Ectodermal cell (in vitro differentiated cells): ENCODE data around the gene PCDHGA5.
"Not testable (repeated sequence)": the region's sequence is repeated elsewhere in the genome, so short reads cannot be mapped to it uniquely, and the experiment has no call there.

Experiments used
- H3K27ac ChIP-seq: 2 replicates; pipeline ENCODE4 v1.7.0; 2013; ENCODE audit warnings: mild to moderate bottlenecking, low read depth, low read length; ENCODE audit not compliant: insufficient read depth, poor library complexity, severe bottlenecking
- H3K27me3 ChIP-seq: 2 replicates; pipeline ENCODE4 v1.7.0; 2013; ENCODE audit warnings: mild to moderate bottlenecking, low read length; ENCODE audit not compliant: insufficient read depth, control insufficient read depth, poor library complexity, severe bottlenecking
- H3K36me3 ChIP-seq: one replicate; pipeline ENCODE4 v1.7.0; 2013; ENCODE audit warnings: low read length; ENCODE audit not compliant: control insufficient read depth, insufficient read depth
- H3K4me1 ChIP-seq: one replicate; pipeline ENCODE4 v1.7.0; 2013; ENCODE audit warnings: low read length; ENCODE audit not compliant: control insufficient read depth, insufficient read depth
- H3K4me3 ChIP-seq: 2 replicates; pipeline ENCODE4 v1.7.0; 2013; ENCODE audit warnings: low read depth, low read length, control low read depth; ENCODE audit not compliant: insufficient read depth
- H3K9me3 ChIP-seq: 2 replicates; pipeline ENCODE4 v1.7.0; 2013; ENCODE audit warnings: mild to moderate bottlenecking, low read length, moderate library complexity; ENCODE audit not compliant: control insufficient read depth
- WGBS, 2 experiments: methylation state at CpG; one replicate each; pipeline ENCODE4 v1.1.7; 2013; ENCODE audit warnings: missing lambda C conversion rate in 2 of 2; 5-methylcytosine and 5-hydroxymethylcytosine counted together

PCDHGA5 gene

GRCh38 chr5:141332571-141332970 is 31.4 kb upstream of the PCDHGA5 start:
- not testable (repeated sequence) for H3K27me3 ChIP-seq, H3K36me3 ChIP-seq, H3K4me1 ChIP-seq, H3K9me3 ChIP-seq, H3K27ac ChIP-seq, H3K4me3 ChIP-seq
- WGBS, 2 experiments, result 96% methylated on average over 39 of the region's 39 CpGs

- 81% methylated on average over 27 of the region's 27 CpGs for WGBS, 2 experiments
- Histone ChIP-seq H3K4me1 (no peaks in the 10 kb centered on the region), H3K27ac (no peak within 1 kb of the TSS), H3K4me3 (no peak within 1 kb of the TSS), H3K9me3 (no peaks in the 10 kb centered on the region), H3K36me3 (no peaks in the 10 kb centered on the region), H3K27me3 (no peaks in the 10 kb centered on the region)
Observed at GRCh38 chr5:141338538-141339306, 25.2 kb upstream of the PCDHGA5 start, which contains the start of gene PCDHGA2. Gene PCDHGA2, plus strand, starts transcription at chr5:141338760.

GRCh38 chr5:141340781-141341354 is 23.1 kb upstream of the PCDHGA5 start:
- not testable (repeated sequence) for H3K4me1 ChIP-seq, H3K27ac ChIP-seq, H3K27me3 ChIP-seq, H3K4me3 ChIP-seq, H3K36me3 ChIP-seq, H3K9me3 ChIP-seq
- 96 to 97% methylated on average over 41 to 45 of the region's 45 CpGs for WGBS, 2 experiments

- Histone ChIP-seq H3K4me1 (no peaks in the 10 kb centered on the region), H3K27me3 (no peaks in the 10 kb centered on the region), H3K9me3 (peaks cover 7% of the 10 kb centered on the region), H3K4me3 (no peak overlapping the region), H3K36me3 (no peaks in the 10 kb centered on the region), H3K27ac (no peak overlapping the region)
- WGBS, 2 experiments, result 68 to 69% methylated on average over 1 of the region's 1 CpG
Observed at GRCh38 chr5:141342773-141343172, 21.2 kb upstream of the PCDHGA5 start.

GRCh38 chr5:141343242-141343952 is 20.6 kb upstream of the PCDHGA5 start, which contains the start of gene PCDHGA3:
Gene PCDHGA3, plus strand, starts transcription at chr5:141343829. Its CDS starts 205 bp downstream, at chr5:141344034.
- H3K36me3 ChIP-seq, result no peaks in the 10 kb centered on the region
- no peaks in the 10 kb centered on the region for H3K27me3 ChIP-seq
- 62 to 70% methylated on average over 7 to 8 of the region's 9 CpGs for WGBS, 2 experiments
- H3K9me3 ChIP-seq, result peaks cover 7% of the 10 kb centered on the region
- H3K4me3 ChIP-seq, result peak within 1 kb of the TSS; percentile 35
- H3K27ac ChIP-seq, result no peak within 1 kb of the TSS
- no peaks in the 10 kb centered on the region for H3K4me1 ChIP-seq

- no peaks in the 10 kb centered on the region for H3K27me3 ChIP-seq
- WGBS, 2 experiments, result 74 to 81% methylated on average over 31 of the region's 31 CpGs
- no peaks in the 10 kb centered on the region for H3K36me3 ChIP-seq
- H3K27ac ChIP-seq, result no peak overlapping the region
- peak overlapping the region; percentile 35 for H3K4me3 ChIP-seq
- H3K4me1 ChIP-seq, result no peaks in the 10 kb centered on the region
- peaks cover 7% of the 10 kb centered on the region for H3K9me3 ChIP-seq
Observed at GRCh38 chr5:141343953-141344463, 20.0 kb upstream of the PCDHGA5 start.

GRCh38 chr5:141345327-141345726 is 18.6 kb upstream of the PCDHGA5 start:
- Histone ChIP-seq H3K27me3 (no peaks in the 10 kb centered on the region), H3K27ac (no peak overlapping the region), H3K36me3 (no peaks in the 10 kb centered on the region), H3K4me3 (no peak overlapping the region), H3K9me3 (peaks cover 7% of the 10 kb centered on the region), H3K4me1 (no peaks in the 10 kb centered on the region)
- 93% methylated on average over 20 of the region's 20 CpGs for WGBS, 2 experiments

- H3K4me1 ChIP-seq, H3K27me3 ChIP-seq, H3K27ac ChIP-seq, H3K36me3 ChIP-seq, H3K9me3 ChIP-seq, H3K4me3 ChIP-seq: not testable (repeated sequence)
- WGBS, 2 experiments, result 94% methylated on average over 20 to 26 of the region's 35 CpGs
Observed at GRCh38 chr5:141346017-141346416, 17.9 kb upstream of the PCDHGA5 start.

- Histone ChIP-seq H3K4me1 (no peaks in the 10 kb centered on the region), H3K9me3 (peaks cover 6% of the 10 kb centered on the region), H3K36me3 (no peaks in the 10 kb centered on the region), H3K27me3 (no peaks in the 10 kb centered on the region), H3K4me3 (no peak within 1 kb of the TSS), H3K27ac (no peak within 1 kb of the TSS)
- 81 to 83% methylated on average over 29 of the region's 29 CpGs for WGBS, 2 experiments
Observed at GRCh38 chr5:141349917-141350619, 13.9 kb upstream of the PCDHGA5 start, which contains the start of gene PCDHGB1. Gene PCDHGB1, plus strand, starts transcription at chr5:141350099. Its CDS starts 162 bp downstream, at chr5:141350261.
